Measurements from ENCODE around the gene ITGB1. TPM values are rescaled to one million over a fixed set of nuclear protein-coding genes. Genes with fewer than 3 reads are reported as not detected.

The ITGB1 gene
- total and polyA plus RNA-seq, 2 experiments from 2014 or later, result 317 to 439 TPM

DNA sequence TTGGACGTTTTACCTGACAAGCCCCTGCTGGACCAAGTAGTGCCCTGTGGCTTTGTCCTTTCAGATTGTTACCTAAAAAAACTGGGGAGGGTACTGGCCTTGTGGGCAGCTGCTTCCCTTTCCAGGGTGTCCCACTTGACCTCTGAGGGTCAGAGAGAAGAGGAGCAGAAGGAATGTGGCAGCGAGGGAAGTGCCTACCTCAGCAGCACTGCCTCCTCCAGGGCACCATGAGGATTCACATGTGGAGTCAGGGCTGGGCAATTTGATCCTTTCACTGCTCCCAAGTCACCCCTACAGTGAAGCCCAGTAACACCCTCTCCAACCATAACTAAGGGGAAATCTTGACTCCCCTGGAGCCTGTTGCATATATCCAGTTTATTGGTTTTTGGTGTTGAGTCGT, 64.6 kb downstream of the ITGB1 start (continued):
- TF ChIP-seq EZH2 (IDR thresholded peaks at IDR 0.05; ENCODE audit: low read depth, unreplicated experiment) (no peak), ZNF114 (CRISPR knock-in tag; IDR thresholded peaks at IDR 0.05) (no peak), JUNB (IDR thresholded peaks at IDR 0.05; ENCODE audit: unreplicated experiment) (no peak), EZH2phosphoT487 (IDR thresholded peaks at IDR 0.05; ENCODE audit: unreplicated experiment) (no peak), NANOG (IDR thresholded peaks at IDR 0.05; ENCODE audit: borderline replicate concordance) (no peak)
- TF ChIP-seq, protein P1, sequence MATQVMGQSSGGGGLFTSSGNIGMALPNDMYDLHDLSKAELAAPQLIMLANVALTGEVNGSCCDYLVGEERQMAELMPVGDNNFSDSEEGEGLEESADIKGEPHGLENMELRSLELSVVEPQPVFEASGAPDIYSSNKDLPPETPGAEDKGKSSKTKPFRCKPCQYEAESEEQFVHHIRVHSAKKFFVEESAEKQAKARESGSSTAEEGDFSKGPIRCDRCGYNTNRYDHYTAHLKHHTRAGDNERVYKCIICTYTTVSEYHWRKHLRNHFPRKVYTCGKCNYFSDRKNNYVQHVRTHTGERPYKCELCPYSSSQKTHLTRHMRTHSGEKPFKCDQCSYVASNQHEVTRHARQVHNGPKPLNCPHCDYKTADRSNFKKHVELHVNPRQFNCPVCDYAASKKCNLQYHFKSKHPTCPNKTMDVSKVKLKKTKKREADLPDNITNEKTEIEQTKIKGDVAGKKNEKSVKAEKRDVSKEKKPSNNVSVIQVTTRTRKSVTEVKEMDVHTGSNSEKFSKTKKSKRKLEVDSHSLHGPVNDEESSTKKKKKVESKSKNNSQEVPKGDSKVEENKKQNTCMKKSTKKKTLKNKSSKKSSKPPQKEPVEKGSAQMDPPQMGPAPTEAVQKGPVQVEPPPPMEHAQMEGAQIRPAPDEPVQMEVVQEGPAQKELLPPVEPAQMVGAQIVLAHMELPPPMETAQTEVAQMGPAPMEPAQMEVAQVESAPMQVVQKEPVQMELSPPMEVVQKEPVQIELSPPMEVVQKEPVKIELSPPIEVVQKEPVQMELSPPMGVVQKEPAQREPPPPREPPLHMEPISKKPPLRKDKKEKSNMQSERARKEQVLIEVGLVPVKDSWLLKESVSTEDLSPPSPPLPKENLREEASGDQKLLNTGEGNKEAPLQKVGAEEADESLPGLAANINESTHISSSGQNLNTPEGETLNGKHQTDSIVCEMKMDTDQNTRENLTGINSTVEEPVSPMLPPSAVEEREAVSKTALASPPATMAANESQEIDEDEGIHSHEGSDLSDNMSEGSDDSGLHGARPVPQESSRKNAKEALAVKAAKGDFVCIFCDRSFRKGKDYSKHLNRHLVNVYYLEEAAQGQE (IDR thresholded peaks at IDR 0.05; ENCODE audit: unreplicated experiment), result no peak
- TF ChIP-seq, protein P2, sequence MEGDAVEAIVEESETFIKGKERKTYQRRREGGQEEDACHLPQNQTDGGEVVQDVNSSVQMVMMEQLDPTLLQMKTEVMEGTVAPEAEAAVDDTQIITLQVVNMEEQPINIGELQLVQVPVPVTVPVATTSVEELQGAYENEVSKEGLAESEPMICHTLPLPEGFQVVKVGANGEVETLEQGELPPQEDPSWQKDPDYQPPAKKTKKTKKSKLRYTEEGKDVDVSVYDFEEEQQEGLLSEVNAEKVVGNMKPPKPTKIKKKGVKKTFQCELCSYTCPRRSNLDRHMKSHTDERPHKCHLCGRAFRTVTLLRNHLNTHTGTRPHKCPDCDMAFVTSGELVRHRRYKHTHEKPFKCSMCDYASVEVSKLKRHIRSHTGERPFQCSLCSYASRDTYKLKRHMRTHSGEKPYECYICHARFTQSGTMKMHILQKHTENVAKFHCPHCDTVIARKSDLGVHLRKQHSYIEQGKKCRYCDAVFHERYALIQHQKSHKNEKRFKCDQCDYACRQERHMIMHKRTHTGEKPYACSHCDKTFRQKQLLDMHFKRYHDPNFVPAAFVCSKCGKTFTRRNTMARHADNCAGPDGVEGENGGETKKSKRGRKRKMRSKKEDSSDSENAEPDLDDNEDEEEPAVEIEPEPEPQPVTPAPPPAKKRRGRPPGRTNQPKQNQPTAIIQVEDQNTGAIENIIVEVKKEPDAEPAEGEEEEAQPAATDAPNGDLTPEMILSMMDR (conservative IDR thresholded peaks at IDR 0.05; ENCODE audit: low read depth in 2 of 2), result peak; percentile 65 to 74
- TF ChIP-seq, protein P3, sequence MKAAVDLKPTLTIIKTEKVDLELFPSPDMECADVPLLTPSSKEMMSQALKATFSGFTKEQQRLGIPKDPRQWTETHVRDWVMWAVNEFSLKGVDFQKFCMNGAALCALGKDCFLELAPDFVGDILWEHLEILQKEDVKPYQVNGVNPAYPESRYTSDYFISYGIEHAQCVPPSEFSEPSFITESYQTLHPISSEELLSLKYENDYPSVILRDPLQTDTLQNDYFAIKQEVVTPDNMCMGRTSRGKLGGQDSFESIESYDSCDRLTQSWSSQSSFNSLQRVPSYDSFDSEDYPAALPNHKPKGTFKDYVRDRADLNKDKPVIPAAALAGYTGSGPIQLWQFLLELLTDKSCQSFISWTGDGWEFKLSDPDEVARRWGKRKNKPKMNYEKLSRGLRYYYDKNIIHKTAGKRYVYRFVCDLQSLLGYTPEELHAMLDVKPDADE (IDR thresholded peaks at IDR 0.05), result no peak

DNA sequence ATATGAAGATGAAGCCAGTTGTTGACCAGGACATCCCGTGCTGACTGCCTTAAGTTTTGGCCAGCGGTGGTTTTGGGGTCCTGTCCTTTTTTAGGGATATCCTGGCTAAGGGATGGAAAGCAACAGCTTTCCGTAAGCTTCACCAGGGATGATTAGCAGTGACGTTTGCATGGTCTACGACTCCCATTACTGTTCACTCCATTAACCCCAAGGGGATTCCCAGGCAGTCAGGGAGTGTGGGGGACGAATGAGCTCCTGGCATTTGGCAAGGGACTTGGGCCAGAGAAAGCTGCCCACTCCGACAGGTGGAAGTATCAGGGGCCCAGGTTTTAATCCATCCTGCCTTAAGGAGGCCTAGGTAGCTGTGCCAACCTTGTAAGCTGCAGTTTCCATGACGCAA, 66.8 kb downstream of the ITGB1 start:
- ATAC-seq (no peak), DNase-seq (ENCODE audit: low spot score) (no peak)
- Histone ChIP-seq H3K36me3 (ENCODE audit: insufficient read depth) (0 out of 2 replicates have a peak, but pooled peaks cover 2% of the 10 kb centered on the region), H3K27ac (ENCODE audit: low read depth) (no peak overlapping the region), H3K4me2 (no peak overlapping the region), H2AFZ (no peak overlapping the region), H3K9me2 (ENCODE audit: insufficient read depth) (no peaks in the 10 kb centered on the region), H3K4me3 (no peak overlapping the region), H4K20me1 (replicated peaks; ENCODE audit: insufficient read depth) (no peaks in the 10 kb centered on the region), H3F3A (replicated peaks; ENCODE audit: low read depth) (no peaks in the 10 kb centered on the region), H3K27me3 (ENCODE audit: insufficient read depth) (no peaks in the 10 kb centered on the region), H3K79me2 (replicated peaks; ENCODE audit: insufficient read depth) (no peaks in the 10 kb centered on the region), H3K4me1 (ENCODE audit: insufficient read depth) (peaks cover 8% of the 10 kb centered on the region)
- no peaks in the 10 kb centered on the region for H3K9me3 Mint-ChIP-seq
- peaks cover 4% of the 10 kb centered on the region for H3K36me3 Mint-ChIP-seq (ENCODE audit: low read depth)
- no peak overlapping the region for H3K4me3 Mint-ChIP-seq
- peaks cover 20% of the 10 kb centered on the region for H3K4me1 Mint-ChIP-seq
- peaks cover 5% of the 10 kb centered on the region for H3K27me3 Mint-ChIP-seq (ENCODE audit: insufficient read depth, low read depth, poor library complexity)
- H3K27ac Mint-ChIP-seq, result no peak overlapping the region
- no peak for TF ChIP-seq STAT1 (IDR thresholded peaks at IDR 0.05; ENCODE audit: unreplicated experiment)
- TF ChIP-seq, protein P3 (IDR thresholded peaks at IDR 0.05), result no peak
- no peak for TF ChIP-seq NANOG (IDR thresholded peaks at IDR 0.05; ENCODE audit: borderline replicate concordance)
- no peak for TF ChIP-seq EZH2phosphoT487 (IDR thresholded peaks at IDR 0.05; ENCODE audit: unreplicated experiment)
- TF ChIP-seq, protein P1 (IDR thresholded peaks at IDR 0.05; ENCODE audit: unreplicated experiment), result no peak
- no peak for TF ChIP-seq ZNF114 (CRISPR knock-in tag; IDR thresholded peaks at IDR 0.05)
